Trophoblast cell (in vitro differentiated cells and primary cell): ENCODE data around the gene ARPC2.

Experiments
- DNase-seq, 2 donors: peaks; one replicate each; pipeline ENCODE4 v3.0.0-alpha.2; 2016
- H2AFZ ChIP-seq: 2 replicates; pipeline ENCODE4 v1.6.1; 2013; ENCODE audit warnings: low read length, moderate library complexity, mild to moderate bottlenecking; ENCODE audit not compliant: insufficient read depth, poor library complexity
- H2AK5ac ChIP-seq: 2 replicates; pipeline ENCODE4 v1.6.1; 2013; ENCODE audit warnings: mild to moderate bottlenecking, low read length
- H2BK120ac ChIP-seq: 2 replicates; pipeline ENCODE4 v1.6.1; 2013; ENCODE audit warnings: low read length, mild to moderate bottlenecking, moderate library complexity; ENCODE audit not compliant: insufficient read depth, poor library complexity
- H2BK12ac ChIP-seq: 2 replicates; pipeline ENCODE4 v1.6.1; 2013; ENCODE audit warnings: mild to moderate bottlenecking, low read length, moderate library complexity
- H2BK5ac ChIP-seq: 2 replicates; pipeline ENCODE4 v1.6.1; 2013; ENCODE audit warnings: low read length, low read depth, moderate library complexity, mild to moderate bottlenecking; ENCODE audit not compliant: poor library complexity
- H3K14ac ChIP-seq: 2 replicates; pipeline ENCODE4 v1.6.1; 2013; ENCODE audit warnings: mild to moderate bottlenecking, low read length
- H3K18ac ChIP-seq: 2 replicates; pipeline ENCODE4 v1.6.1; 2013; ENCODE audit warnings: mild to moderate bottlenecking, low read length
- H3K23ac ChIP-seq: 2 replicates; pipeline ENCODE4 v1.6.1; 2013; ENCODE audit warnings: low read length
- H3K27ac ChIP-seq: 2 replicates; pipeline ENCODE4 v1.5.1; 2013; ENCODE audit warnings: low read depth, mild to moderate bottlenecking, inconsistent platforms, low read length, moderate library complexity
- H3K27me3 ChIP-seq: 2 replicates; pipeline ENCODE4 v1.6.1; 2013; ENCODE audit warnings: inconsistent platforms, mild to moderate bottlenecking, low read length, moderate library complexity; ENCODE audit not compliant: insufficient read depth
- H3K36me3 ChIP-seq, 2 experiments: 1 replicate in 1 of 2; 2 replicates in 1 of 2; pipeline ENCODE4 v1.6.1; 2013; ENCODE audit warnings: low read length in 2 of 2, mild to moderate bottlenecking in 2 of 2, moderate library complexity in 1 of 2; ENCODE audit not compliant: insufficient read depth in 2 of 2, control insufficient read depth in 1 of 2
- H3K4ac ChIP-seq: 2 replicates; pipeline ENCODE4 v1.6.1; 2013; ENCODE audit warnings: low read depth, mild to moderate bottlenecking, low read length, moderate library complexity
- H3K4me1 ChIP-seq, 2 experiments: 1 replicate in 1 of 2; 2 replicates in 1 of 2; pipeline ENCODE4 v1.6.1; 2013; ENCODE audit warnings: low read length in 2 of 2, mild to moderate bottlenecking in 2 of 2, moderate library complexity in 1 of 2; ENCODE audit not compliant: insufficient read depth in 2 of 2, control insufficient read depth in 1 of 2
- H3K4me2 ChIP-seq: 2 replicates; pipeline ENCODE4 v1.6.1; 2013; ENCODE audit warnings: inconsistent platforms, mild to moderate bottlenecking, low read length, moderate library complexity
- H3K4me3 ChIP-seq: 2 replicates; pipeline ENCODE4 v1.5.1; 2013; ENCODE audit warnings: mild to moderate bottlenecking, low read depth, low read length, inconsistent platforms
- H3K79me1 ChIP-seq: one replicate; pipeline ENCODE4 v1.6.1; 2013; ENCODE audit warnings: low read length
- H3K79me2 ChIP-seq: 2 replicates; pipeline ENCODE4 v1.6.1; 2013; ENCODE audit warnings: low read length, mild to moderate bottlenecking; ENCODE audit not compliant: control insufficient read depth, insufficient read depth, poor library complexity
- H3K9ac ChIP-seq: 2 replicates; pipeline ENCODE4 v1.6.1; 2013; ENCODE audit warnings: mild to moderate bottlenecking, low read length
- H3K9me3 ChIP-seq: 2 replicates; pipeline ENCODE4 v1.6.1; 2013; ENCODE audit warnings: low read depth, mild to moderate bottlenecking, control low read depth, inconsistent platforms, low read length; ENCODE audit not compliant: insufficient read depth
- H4K12ac ChIP-seq: 2 replicates; pipeline ENCODE4 v1.6.1; 2013; ENCODE audit warnings: low read depth, mild to moderate bottlenecking, low read length, moderate library complexity
- H4K8ac ChIP-seq: 2 replicates; pipeline ENCODE4 v1.6.1; 2013; ENCODE audit warnings: low read depth, mild to moderate bottlenecking, low read length, moderate library complexity
- H4K91ac ChIP-seq: one replicate; pipeline ENCODE4 v1.6.1; 2013; ENCODE audit warnings: low read depth, mild to moderate bottlenecking, low read length, moderate library complexity
- WGBS: extraction: QIAGEN DNeasy Blood & Tissue Kit; methylation state at CpG from one replicate; pipeline ENCODE4 v1.1.7; 2013; ENCODE audit warnings: missing lambda C conversion rate; ENCODE audit not compliant: insufficient read length, insufficient coverage; ENCODE audit errors: extremely low coverage; 5-methylcytosine and 5-hydroxymethylcytosine counted together

The ARPC2 gene

DNA sequence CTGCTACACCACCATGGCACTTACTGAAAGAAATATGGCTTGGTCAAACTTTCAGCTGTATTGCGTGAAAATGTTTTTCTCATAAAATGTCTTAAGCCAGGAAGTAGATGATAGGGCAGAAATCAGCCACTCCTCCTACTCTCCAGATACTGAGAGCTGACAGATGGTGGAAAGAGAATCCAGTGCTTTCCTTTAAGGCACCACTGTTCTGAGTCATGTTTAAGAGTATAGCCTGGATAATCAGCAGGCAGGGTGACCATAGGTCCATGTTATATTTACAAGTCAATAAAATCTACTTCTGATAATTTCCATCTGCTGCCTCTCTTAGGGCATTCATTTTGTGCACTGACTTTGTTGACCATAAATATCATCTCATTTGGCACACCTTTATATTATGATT, 21.9 kb downstream of the ARPC2 start:
- no CpG with 5 or more reads among the region's 1 CpG for WGBS
- H2BK120ac ChIP-seq, result no peak overlapping the region
- H3K4me3 ChIP-seq, result no peak overlapping the region
- H3K18ac ChIP-seq, result no peak overlapping the region
- H2BK5ac ChIP-seq, result no peak overlapping the region
- H3K27ac ChIP-seq, result no peak overlapping the region
- H3K27me3 ChIP-seq, result no peaks in the 10 kb centered on the region
- H3K4me2 ChIP-seq, result no peak overlapping the region
- no peaks in the 10 kb centered on the region for H3K4me1 ChIP-seq
- H4K12ac ChIP-seq, result no peak overlapping the region
- no peak overlapping the region for H2BK12ac ChIP-seq
- H3K9ac ChIP-seq, result no peak overlapping the region
- no peaks in the 10 kb centered on the region for H3K79me1 ChIP-seq
- no peak overlapping the region for H4K8ac ChIP-seq
- no peak overlapping the region for H3K14ac ChIP-seq
- no peaks in the 10 kb centered on the region for H3K9me3 ChIP-seq
- H3K23ac ChIP-seq, result no peak overlapping the region
- H2AFZ ChIP-seq, result no peak overlapping the region
- no peak overlapping the region for H2AK5ac ChIP-seq
- no peaks in the 10 kb centered on the region for H3K79me2 ChIP-seq
- H3K36me3 ChIP-seq, result peaks cover 36 to 63% of the 10 kb centered on the region in 2 experiments
- DNase-seq, result no peak
- no peak overlapping the region for H4K91ac ChIP-seq
- no peak overlapping the region for H3K4ac ChIP-seq

DNA sequence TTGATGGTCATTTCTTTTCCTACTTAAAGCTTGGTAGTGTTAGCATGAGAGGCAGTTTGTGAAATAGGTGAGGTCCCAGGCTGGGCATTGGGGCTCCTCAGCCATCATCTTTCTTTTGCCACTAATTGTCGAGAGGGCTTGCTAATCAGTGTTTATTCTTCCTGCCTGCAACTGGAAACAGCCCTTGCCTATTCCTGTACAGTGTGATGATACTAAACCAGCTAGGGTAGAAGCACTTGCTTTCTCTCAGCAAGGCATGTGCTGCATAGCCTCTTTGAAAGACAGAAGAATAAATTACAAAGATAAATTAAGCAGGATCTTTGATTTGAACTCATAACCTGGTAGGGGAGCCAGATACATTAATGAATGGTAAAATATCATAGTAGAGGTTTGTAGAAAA, 27.2 kb downstream of the ARPC2 start:
- Histone ChIP-seq H3K9me3 (no peaks in the 10 kb centered on the region), H3K4ac (no peak overlapping the region), H4K12ac (no peak overlapping the region), H3K23ac (no peak overlapping the region), H3K79me1 (no peaks in the 10 kb centered on the region), H3K18ac (no peak overlapping the region), H2BK5ac (no peak overlapping the region), H3K9ac (no peak overlapping the region), H3K14ac (no peak overlapping the region), H2AK5ac (no peak overlapping the region), H3K27me3 (no peaks in the 10 kb centered on the region), H4K91ac (no peak overlapping the region), H3K27ac (no peak overlapping the region), H2BK120ac (no peak overlapping the region), H4K8ac (no peak overlapping the region), H3K36me3 (peaks cover 52 to 74% of the 10 kb centered on the region in 2 experiments), H3K79me2 (no peaks in the 10 kb centered on the region), H2AFZ (no peak overlapping the region), H3K4me2 (no peak overlapping the region), H3K4me1 (no peaks in the 10 kb centered on the region), H2BK12ac (no peak overlapping the region), H3K4me3 (no peak overlapping the region)
- DNase-seq, result no peak
- WGBS, result no CpG with 5 or more reads among the region's 1 CpG

DNA sequence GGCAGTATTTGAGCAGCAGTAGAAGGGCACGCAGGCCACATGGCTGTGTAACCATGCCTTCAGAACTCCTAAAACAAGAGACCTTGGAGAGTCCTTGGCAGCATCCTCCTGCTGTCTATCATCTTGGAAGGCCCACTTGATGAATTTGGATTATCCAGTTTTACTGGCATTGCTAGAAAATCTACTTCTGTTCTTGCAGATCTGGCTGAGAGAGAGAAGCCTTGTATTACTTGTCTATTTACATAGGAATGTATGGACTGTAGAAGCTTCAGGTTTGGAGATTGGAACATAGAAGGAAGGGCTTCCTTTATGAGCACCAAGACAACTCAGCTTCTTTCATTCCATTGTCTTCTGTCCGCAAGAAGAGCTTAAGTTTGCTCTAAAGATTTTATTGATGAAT, 27.7 kb downstream of the ARPC2 start:
- Histone ChIP-seq H3K27ac (no peak overlapping the region), H2BK12ac (no peak overlapping the region), H3K9me3 (no peaks in the 10 kb centered on the region), H3K27me3 (no peaks in the 10 kb centered on the region), H2AK5ac (no peak overlapping the region), H2AFZ (no peak overlapping the region), H3K79me1 (no peaks in the 10 kb centered on the region), H4K12ac (no peak overlapping the region), H3K9ac (no peak overlapping the region), H3K4me3 (no peak overlapping the region), H4K91ac (no peak overlapping the region), H3K36me3 (peaks cover 52 to 75% of the 10 kb centered on the region in 2 experiments), H3K23ac (no peak overlapping the region), H3K4ac (no peak overlapping the region), H3K4me2 (no peak overlapping the region), H3K14ac (no peak overlapping the region), H3K79me2 (no peaks in the 10 kb centered on the region), H2BK5ac (no peak overlapping the region), H3K4me1 (no peaks in the 10 kb centered on the region), H4K8ac (no peak overlapping the region), H2BK120ac (no peak overlapping the region), H3K18ac (no peak overlapping the region)
- no CpG with 5 or more reads among the region's 2 CpGs for WGBS
- peak in 1 of 2 donors; percentile 66 for DNase-seq

DNA sequence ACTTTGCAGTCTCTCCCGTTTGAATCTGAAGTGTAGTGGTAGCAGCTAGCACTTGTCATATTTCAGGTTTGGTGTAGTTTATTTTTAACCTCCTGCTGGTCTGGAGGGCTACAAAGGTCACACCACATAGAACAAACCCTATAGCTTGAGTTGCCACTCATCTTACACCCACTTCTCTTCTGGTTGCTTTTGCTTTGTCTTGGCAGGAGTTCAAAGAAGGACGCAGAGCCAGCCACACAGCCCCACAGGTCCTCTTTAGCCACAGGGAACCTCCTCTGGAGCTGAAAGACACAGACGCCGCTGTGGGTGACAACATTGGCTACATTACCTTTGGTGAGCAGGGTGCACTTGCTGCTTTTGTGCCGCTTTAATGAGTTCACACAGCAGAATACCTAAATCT, 28.2 kb downstream of the ARPC2 start:
- Histone ChIP-seq H4K8ac (no peak overlapping the region), H3K4me1 (no peaks in the 10 kb centered on the region), H2AFZ (no peak overlapping the region)

More for the DNA sequence above, 28.2 kb downstream of the ARPC2 start:
- Histone ChIP-seq H3K14ac (no peak overlapping the region), H3K18ac (no peak overlapping the region), H3K27ac (no peak overlapping the region), H3K36me3 (peaks cover 51 to 75% of the 10 kb centered on the region in 2 experiments), H3K27me3 (no peaks in the 10 kb centered on the region), H3K79me1 (no peaks in the 10 kb centered on the region), H2BK12ac (no peak overlapping the region), H2BK5ac (no peak overlapping the region), H3K9ac (no peak overlapping the region), H2BK120ac (no peak overlapping the region), H2AK5ac (no peak overlapping the region), H4K12ac (no peak overlapping the region), H4K91ac (no peak overlapping the region), H3K4me2 (no peak overlapping the region), H3K4me3 (no peak overlapping the region), H3K4ac (no peak overlapping the region), H3K9me3 (no peaks in the 10 kb centered on the region), H3K23ac (no peak overlapping the region), H3K79me2 (no peaks in the 10 kb centered on the region)
- WGBS, result no CpG with 5 or more reads among the region's 5 CpGs
- no peak for DNase-seq
